SK-N-SH (cell line): ENCODE measurements around the gene LLGL1.

Experiments used
- FOSL2 ChIP-seq: IDR thresholded peaks from 2 replicates; pipeline ENCODE4 v1.4.0; 2012; ENCODE audit warnings: low read depth, mild to moderate bottlenecking, moderate library complexity, borderline replicate concordance
- FOXM1 ChIP-seq: IDR thresholded peaks from 2 replicates; pipeline ENCODE4 v1.4.0; 2012; ENCODE audit warnings: low read depth, mild to moderate bottlenecking
- GABPA ChIP-seq: IDR thresholded peaks from 2 replicates; pipeline ENCODE4 v1.4.0; 2012; ENCODE audit warnings: low read depth, mild to moderate bottlenecking
- JUND ChIP-seq: IDR thresholded peaks from 2 replicates; pipeline ENCODE4 v1.4.0; 2012

GRCh38 chr17:18185832-18186626 is 39.4 kb upstream of the LLGL1 start:
- no peak for TF ChIP-seq FOSL2
- TF ChIP-seq GABPA: no peak
- TF ChIP-seq FOXM1: no peak
- no peak for TF ChIP-seq JUND
